ENCODE measurements around the gene DDOST. TPM values are rescaled to one million over a fixed set of nuclear protein-coding genes. Genes with fewer than 3 reads are reported as not detected.

DDOST gene
- total RNA-seq, 2 experiments from 2014 or later, result 163 to 166 TPM

GRCh38 chr1:20701847-20702246 lies 40.7 kb upstream of the DDOST start:
- ChIA-PET CTCF (interaction anchor here (0.8 to 0.9 kb wide), 3 partner anchors 23 to 493 kb away, joined by 3 read pairs; no protein-coding TSS in a partner anchor), POLR2A (no interaction called here)
- no peak for DNase-seq
- H3K4me3 Mint-ChIP-seq, result no peak overlapping the region
- no peak overlapping the region for H3K27ac Mint-ChIP-seq
- H3K9me3 Mint-ChIP-seq (ENCODE audit: insufficient read depth), result no peaks in the 10 kb centered on the region
- no peak for ATAC-seq
- H3K4me1 Mint-ChIP-seq (ENCODE audit: low read depth), result peaks cover 3% of the 10 kb centered on the region
- H3K27me3 Mint-ChIP-seq (ENCODE audit: low read depth), result no peaks in the 10 kb centered on the region
- H3K36me3 Mint-ChIP-seq (ENCODE audit: low read depth), result no peaks in the 10 kb centered on the region

- Mint-ChIP-seq H3K27ac (no peak overlapping the region), H3K9me3 (ENCODE audit: insufficient read depth) (no peaks in the 10 kb centered on the region), H3K27me3 (ENCODE audit: low read depth) (no peaks in the 10 kb centered on the region), H3K4me1 (ENCODE audit: low read depth) (peaks cover 7% of the 10 kb centered on the region), H3K36me3 (ENCODE audit: low read depth) (no peaks in the 10 kb centered on the region), H3K4me3 (no peak overlapping the region)
- ATAC-seq (no peak), DNase-seq (no peak)
- ChIA-PET CTCF (interaction anchor here (0.8 kb wide), 2 partner anchors 23 to 32 kb away, joined by 3 read pairs; no protein-coding TSS in a partner anchor), POLR2A (no interaction called here)
Measured at GRCh38 chr1:20701446-20701845, 40.3 kb upstream of the DDOST start.

- no peak for DNase-seq
- Mint-ChIP-seq H3K27ac (no peak overlapping the region), H3K27me3 (ENCODE audit: low read depth) (no peaks in the 10 kb centered on the region), H3K9me3 (ENCODE audit: insufficient read depth) (no peaks in the 10 kb centered on the region), H3K36me3 (ENCODE audit: low read depth) (no peaks in the 10 kb centered on the region), H3K4me1 (ENCODE audit: low read depth) (peaks cover 12% of the 10 kb centered on the region), H3K4me3 (no peak overlapping the region)
- ATAC-seq, result no peak
- ChIA-PET CTCF (no interaction called here), POLR2A (no interaction called here)
Measured at GRCh38 chr1:20700636-20701215, 39.6 kb upstream of the DDOST start.

GRCh38 chr1:20699558-20699957 lies 38.4 kb upstream of the DDOST start:
- Mint-ChIP-seq H3K36me3 (ENCODE audit: low read depth) (no peaks in the 10 kb centered on the region), H3K27ac (no peak overlapping the region), H3K27me3 (ENCODE audit: low read depth) (peaks cover 3% of the 10 kb centered on the region), H3K9me3 (ENCODE audit: insufficient read depth) (no peaks in the 10 kb centered on the region), H3K4me3 (no peak overlapping the region), H3K4me1 (ENCODE audit: low read depth) (peaks cover 12% of the 10 kb centered on the region)
- ChIA-PET POLR2A (no interaction called here), CTCF (no interaction called here)
- no peak for ATAC-seq
- DNase-seq, result no peak

- POLR2A ChIA-PET, result no interaction called here
Measured at GRCh38 chr1:20698195-20698910, 37.2 kb upstream of the DDOST start.

GRCh38 chr1:20697563-20697962 lies 36.4 kb upstream of the DDOST start:
- CTCF ChIA-PET, result interaction anchor here (1.0 to 5.5 kb wide), 16 partner anchors 10 to 497 kb away, joined by 3 to 72 read pairs (median 6); partner anchors contain the start of genes DDOST and HP1BP3
- H3K9me3 Mint-ChIP-seq (ENCODE audit: insufficient read depth), result no peaks in the 10 kb centered on the region
- H3K4me1 Mint-ChIP-seq (ENCODE audit: low read depth), result peaks cover 12% of the 10 kb centered on the region
- no peak overlapping the region for H3K27ac Mint-ChIP-seq
- H3K27me3 Mint-ChIP-seq (ENCODE audit: low read depth), result peaks cover 3% of the 10 kb centered on the region
- H3K36me3 Mint-ChIP-seq (ENCODE audit: low read depth), result no peaks in the 10 kb centered on the region
- no peak overlapping the region for H3K4me3 Mint-ChIP-seq
- ATAC-seq, result no peak
- POLR2A ChIA-PET, result interaction anchor here (1.0 kb wide), 1 partner anchor 88 kb away, joined by 3 read pairs; no protein-coding TSS in a partner anchor
- DNase-seq, result no peak

More at GRCh38 chr1:20698195-20698910, 37.2 kb upstream of the DDOST start:
- Mint-ChIP-seq H3K9me3 (ENCODE audit: insufficient read depth) (no peaks in the 10 kb centered on the region), H3K4me1 (ENCODE audit: low read depth) (peaks cover 12% of the 10 kb centered on the region), H3K27me3 (ENCODE audit: low read depth) (peaks cover 3% of the 10 kb centered on the region), H3K36me3 (ENCODE audit: low read depth) (no peaks in the 10 kb centered on the region), H3K4me3 (no peak overlapping the region), H3K27ac (no peak overlapping the region)
- CTCF ChIA-PET, result interaction anchor here (2.0 to 5.5 kb wide), 3 partner anchors 9 to 496 kb away, joined by 15 to 72 read pairs (median 26); no protein-coding TSS in a partner anchor
- ATAC-seq (no peak), DNase-seq (no peak)

GRCh38 chr1:20696397-20697333 lies 35.5 kb upstream of the DDOST start:
- Mint-ChIP-seq H3K36me3 (ENCODE audit: low read depth) (no peaks in the 10 kb centered on the region), H3K4me3 (peak overlapping the region; percentile 86), H3K27ac (peak overlapping the region; percentile 77), H3K4me1 (ENCODE audit: low read depth) (peaks cover 18% of the 10 kb centered on the region), H3K9me3 (ENCODE audit: insufficient read depth) (no peaks in the 10 kb centered on the region), H3K27me3 (ENCODE audit: low read depth) (peaks cover 3% of the 10 kb centered on the region)
- ChIA-PET POLR2A (interaction anchor here (1.0 to 1.1 kb wide), 2 partner anchors 36 to 89 kb away, joined by 3 read pairs; partner anchors contain the start of gene SH2D5), CTCF (interaction anchor here (0.6 to 5.5 kb wide), 59 partner anchors 9 to 521 kb away, joined by 3 to 72 read pairs (median 4); partner anchors contain the start of genes DDOST, HP1BP3, KIF17 and SH2D5)
- DNase-seq, result peak; percentile 81
- peak; percentile 95 for ATAC-seq

GRCh38 chr1:20695515-20695914 lies 34.3 kb upstream of the DDOST start:
- H3K4me1 Mint-ChIP-seq (ENCODE audit: low read depth), result peaks cover 18% of the 10 kb centered on the region
- no peaks in the 10 kb centered on the region for H3K36me3 Mint-ChIP-seq (ENCODE audit: low read depth)
- CTCF ChIA-PET, result interaction anchor here (0.6 to 5.5 kb wide), 5 partner anchors 11 to 499 kb away, joined by 3 to 72 read pairs (median 4); partner anchors contain the start of gene KIF17
- H3K4me3 Mint-ChIP-seq, result no peak overlapping the region
- no peaks in the 10 kb centered on the region for H3K9me3 Mint-ChIP-seq (ENCODE audit: insufficient read depth)
- no peak overlapping the region for H3K27ac Mint-ChIP-seq
- POLR2A ChIA-PET, result interaction anchor here (0.6 kb wide), 1 partner anchor 110 kb away, joined by 4 read pairs; no protein-coding TSS in a partner anchor
- ATAC-seq, result no peak
- DNase-seq, result no peak
- H3K27me3 Mint-ChIP-seq (ENCODE audit: low read depth), result peaks cover 3% of the 10 kb centered on the region

GRCh38 chr1:20693623-20694022 lies 32.5 kb upstream of the DDOST start:
- H3K27ac Mint-ChIP-seq, result no peak overlapping the region
- no peak overlapping the region for H3K4me3 Mint-ChIP-seq
- peaks cover 3% of the 10 kb centered on the region for H3K27me3 Mint-ChIP-seq (ENCODE audit: low read depth)
- ATAC-seq, result no peak
- POLR2A ChIA-PET, result no interaction called here
- CTCF ChIA-PET, result interaction anchor here (5.5 kb wide), 1 partner anchor 501 kb away, joined by 72 read pairs; no protein-coding TSS in a partner anchor
- no peak for DNase-seq
- H3K4me1 Mint-ChIP-seq (ENCODE audit: low read depth), result peaks cover 18% of the 10 kb centered on the region
- H3K36me3 Mint-ChIP-seq (ENCODE audit: low read depth), result no peaks in the 10 kb centered on the region
- no peaks in the 10 kb centered on the region for H3K9me3 Mint-ChIP-seq (ENCODE audit: insufficient read depth)

GRCh38 chr1:20691872-20692271 lies 30.7 kb upstream of the DDOST start:
- H3K27ac Mint-ChIP-seq, result peak overlapping the region; percentile 18
- H3K4me1 Mint-ChIP-seq (ENCODE audit: low read depth), result peaks cover 15% of the 10 kb centered on the region
- ChIA-PET POLR2A (interaction anchor here (0.6 kb wide), 1 partner anchor 118 kb away, joined by 3 read pairs; no protein-coding TSS in a partner anchor), CTCF (interaction anchor here (1.5 kb wide), 1 partner anchor 503 kb away, joined by 10 read pairs; no protein-coding TSS in a partner anchor)
- DNase-seq (no peak), ATAC-seq (no peak)
- H3K4me3 Mint-ChIP-seq, result no peak overlapping the region
- H3K27me3 Mint-ChIP-seq (ENCODE audit: low read depth), result peaks cover 3% of the 10 kb centered on the region
- H3K9me3 Mint-ChIP-seq (ENCODE audit: insufficient read depth), result no peaks in the 10 kb centered on the region
- H3K36me3 Mint-ChIP-seq (ENCODE audit: low read depth), result no peaks in the 10 kb centered on the region

- no peak overlapping the region for H3K27ac Mint-ChIP-seq
Measured at GRCh38 chr1:20689645-20690056, 28.5 kb upstream of the DDOST start.

More at GRCh38 chr1:20689645-20690056, 28.5 kb upstream of the DDOST start:
- Mint-ChIP-seq H3K9me3 (ENCODE audit: insufficient read depth) (no peaks in the 10 kb centered on the region), H3K4me1 (ENCODE audit: low read depth) (peaks cover 5% of the 10 kb centered on the region), H3K36me3 (ENCODE audit: low read depth) (no peaks in the 10 kb centered on the region), H3K27me3 (ENCODE audit: low read depth) (peaks cover under 1% of the 10 kb centered on the region), H3K4me3 (no peak overlapping the region)
- ATAC-seq, result no peak
- POLR2A ChIA-PET, result no interaction called here
- no peak for DNase-seq
- CTCF ChIA-PET, result no interaction called here
